Measurements from ENCODE around the gene DCAKD. TPM values are rescaled to one million over a fixed set of nuclear protein-coding genes. Genes with fewer than 3 reads are reported as not detected.

Gene DCAKD
- total and polyA plus RNA-seq, 10 of the 15 experiments (the other 5 are each of a cell fraction or from before 2014, with no cell fraction given), result 11.6 to 62.7 (median 38.3) TPM

DNA sequence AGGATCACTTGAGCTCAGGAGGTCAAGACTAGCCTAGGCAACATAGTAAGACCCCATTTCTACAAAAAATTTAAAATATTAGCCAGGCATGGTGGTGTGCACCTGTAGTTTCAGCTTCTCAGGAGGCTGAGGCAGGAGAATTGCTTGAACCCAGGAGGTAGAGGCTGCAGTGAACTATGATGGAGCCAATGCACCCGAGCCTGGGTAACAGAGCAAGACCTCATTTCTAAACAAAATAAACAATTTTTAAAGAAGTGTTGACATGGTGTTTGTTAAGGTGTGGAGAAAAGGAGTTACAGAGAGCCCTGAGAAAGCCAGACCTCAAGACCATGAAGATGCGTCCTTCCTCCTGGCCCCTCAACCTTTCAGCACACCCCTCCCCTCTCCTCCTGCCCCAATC is 45.7 kb downstream of the DCAKD start:
- in situ Hi-C loops (cut with MboI), result no loop called here
- ChIA-PET SMC1A (ENCODE audit: uncharacterized antibody, unreplicated experiment) (no interaction called here), POLR2A (no interaction called here), RAD21 (ENCODE audit: unreplicated experiment) (no interaction called here), CTCF (interaction anchor here (1.4 kb wide), 1 partner anchor 130 kb away, joined by 3 read pairs; the partner anchor contains the start of gene ACBD4)
- no peak for DNase-seq (ENCODE audit: low read depth, low spot score)
- no peak for ATAC-seq
- H3K9me3 ChIP-seq (replicated peaks; ENCODE audit: control insufficient read depth, insufficient read depth, low read length), result no peaks in the 10 kb centered on the region
- no TSS peak for BruUV-seq (replicated peaks)
- H4K20me1 ChIP-seq (ENCODE audit: control insufficient read depth, insufficient read depth), result no peaks in the 10 kb centered on the region
- H3K27ac ChIP-seq (ENCODE audit: control insufficient read depth, insufficient read depth), result no peak overlapping the region
- H3K9ac ChIP-seq (ENCODE audit: control insufficient read depth, insufficient read depth, low read length), result no peak overlapping the region
- H2AFZ ChIP-seq (ENCODE audit: control insufficient read depth, low read depth, low read length), result no peak overlapping the region
- no peaks in the 10 kb centered on the region for H3K79me2 ChIP-seq (ENCODE audit: control insufficient read depth, insufficient read depth, low read length)
- 14% methylated on average over 2 of the region's 2 CpGs for WGBS (ENCODE audit: insufficient coverage, insufficient replicate concordance, low lambda C conversion rate, missing lambda C conversion rate)
- no peak overlapping the region for H3K4me3 ChIP-seq
- H3K4me2 ChIP-seq (ENCODE audit: control insufficient read depth, insufficient read depth), result no peak overlapping the region
- H3K4me1 ChIP-seq (ENCODE audit: control insufficient read depth, insufficient read depth, low read length), result no peaks in the 10 kb centered on the region
- H3K27me3 ChIP-seq (replicated peaks in 1 of 2; ENCODE audit: control insufficient read depth in 2 of 2, insufficient read depth in 2 of 2, low read length in 1 of 2), result no peaks in the 10 kb centered on the region
- FAIRE-seq, result no peak
- no peaks in the 10 kb centered on the region for H3K36me3 ChIP-seq (ENCODE audit: control insufficient read depth in 2 of 2, insufficient read depth in 2 of 2, low read length in 1 of 2)
- intact Hi-C loops (cut with micrococcal nuclease; ENCODE audit: unreplicated experiment), result no loop called here
- TF ChIP-seq ZNF687 (IDR thresholded peaks at IDR 0.05) (no peak), ZSCAN29 (IDR thresholded peaks at IDR 0.05) (no peak), BCLAF1 (IDR thresholded peaks at IDR 0.05) (no peak), NFXL1 (IDR thresholded peaks at IDR 0.05; ENCODE audit: borderline replicate concordance) (no peak), SMAD1 (IDR thresholded peaks at IDR 0.05; ENCODE audit: low read depth, partially characterized antibody) (no peak), TARDBP (IDR thresholded peaks at IDR 0.05; ENCODE audit: borderline replicate concordance) (no peak), SIX5 (IDR thresholded peaks at IDR 0.05; ENCODE audit: low read depth, low read length, severe bottlenecking) (no peak), SMC3 (IDR thresholded peaks at IDR 0.05; ENCODE audit: borderline replicate concordance, low read length) (no peak), ZNF24 (IDR thresholded peaks at IDR 0.05) (no peak), HDAC2 (IDR thresholded peaks at IDR 0.05) (no peak), MAX (IDR thresholded peaks at IDR 0.05; ENCODE audit: low read depth, low read length) (no peak), KLF5 (IDR thresholded peaks at IDR 0.05; ENCODE audit: partially characterized antibody) (no peak), MTA2 (IDR thresholded peaks at IDR 0.05; ENCODE audit: low read depth) (no peak), BHLHE40 (IDR thresholded peaks at IDR 0.05; ENCODE audit: borderline replicate concordance in 1 of 2, low read depth in 2 of 2, low read length in 1 of 2) (no peak)
